HG02943 (cell line): ENCODE measurements around the gene SPRR1B.
"Not testable (repeated sequence)": the region's sequence is repeated elsewhere in the genome, so short reads cannot be mapped to it uniquely, and the experiment has no call there.

Source experiments
- ATAC-seq: cut with Tn5 transposase; IDR thresholded peaks from one replicate; pipeline ENCODE4 v1.9.1; 2021; ENCODE audit warnings: mild to moderate bottlenecking, low read depth, moderate library complexity; ENCODE audit not compliant: unreplicated experiment

The SPRR1B gene

GRCh38 chr1:153032677-153033308 lies 1.8 kb downstream of the SPRR1B start:
- no peak for ATAC-seq

- no peak for ATAC-seq
Measured at GRCh38 chr1:153035211-153035610, 4.2 kb downstream of the SPRR1B start.

- ATAC-seq, result no peak
Measured at GRCh38 chr1:153040950-153041631, 10.1 kb downstream of the SPRR1B start, which contains the start of gene SPRR2D. SPRR2D (minus strand) TSS chr1:153041120; CDS start chr1:153040346, 774 bp downstream.

GRCh38 chr1:153049211-153049610 lies 18.2 kb downstream of the SPRR1B start:
- ATAC-seq, result no peak

- ATAC-seq, result not testable (repeated sequence)
Measured at GRCh38 chr1:153056111-153056510, 25.1 kb downstream of the SPRR1B start.

- ATAC-seq, result no peak
Measured at GRCh38 chr1:153057375-153057774, 26.4 kb downstream of the SPRR1B start, which contains the start of gene SPRR2A. SPRR2A (minus strand) TSS chr1:153057512; CDS start chr1:153056735, 777 bp downstream.

GRCh38 chr1:153058154-153058553 lies 27.2 kb downstream of the SPRR1B start:
- no peak for ATAC-seq

GRCh38 chr1:153058826-153059784 lies 28.1 kb downstream of the SPRR1B start:
- no peak for ATAC-seq

- no peak for ATAC-seq
Measured at GRCh38 chr1:153070243-153070642, 39.2 kb downstream of the SPRR1B start.

- ATAC-seq, result no peak
Measured at GRCh38 chr1:153071511-153071910, 40.5 kb downstream of the SPRR1B start, which contains the start of gene SPRR2B. SPRR2B (minus strand) TSS chr1:153071611; CDS start chr1:153070839, 772 bp downstream.

- ATAC-seq, result no peak
Measured at GRCh38 chr1:153072806-153073726, 42.1 kb downstream of the SPRR1B start.

- ATAC-seq, result no peak
Measured at GRCh38 chr1:153081736-153082135, 50.7 kb downstream of the SPRR1B start.
